Activated naive CD4-positive, alpha-beta T cell treated with anti-CD3 and anti-CD28 coated beads, Interleukin-2, amount 50 U/mL, for 24 hours (primary cell): ENCODE measurements around the gene MFSD1.

Experiments
- H3K27ac Mint-ChIP-seq: one replicate; pipeline ENCODE4 v1.8.0; 2021; ENCODE audit warnings: mild to moderate bottlenecking, mixed read lengths
- H3K27me3 Mint-ChIP-seq: one replicate; pipeline ENCODE4 v1.8.0; 2021; ENCODE audit warnings: mixed read lengths
- H3K36me3 Mint-ChIP-seq: one replicate; pipeline ENCODE4 v1.8.0; 2021; ENCODE audit warnings: mixed read lengths
- H3K4me1 Mint-ChIP-seq: one replicate; pipeline ENCODE4 v1.8.0; 2021; ENCODE audit warnings: mixed read lengths
- H3K4me3 Mint-ChIP-seq: one replicate; pipeline ENCODE4 v1.8.0; 2021; ENCODE audit warnings: mild to moderate bottlenecking, mixed read lengths
- H3K9me3 Mint-ChIP-seq: one replicate; pipeline ENCODE4 v1.8.0; 2021; ENCODE audit warnings: mixed read lengths

MFSD1 gene

DNA sequence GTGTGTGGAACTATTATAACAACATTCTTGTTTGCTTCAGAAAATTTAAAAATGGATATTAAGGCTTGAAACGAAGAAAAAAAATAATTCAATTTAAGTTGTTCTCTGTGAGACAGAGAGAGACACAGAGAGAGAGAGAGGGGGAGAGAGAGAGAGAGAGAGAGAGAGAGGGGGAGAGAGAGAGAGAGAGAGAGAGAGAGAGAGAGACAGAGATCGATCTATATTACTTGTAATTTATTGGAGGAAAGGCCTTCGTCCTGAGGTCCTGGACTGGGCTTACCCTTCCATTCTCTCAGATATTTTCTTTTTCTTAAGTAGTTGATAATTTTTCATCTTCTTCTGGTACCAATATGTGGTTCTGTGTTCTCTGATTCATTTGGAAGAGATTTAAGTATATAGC is 25.9 kb downstream of the MFSD1 start:
- Mint-ChIP-seq H3K4me1 (no peaks in the 10 kb centered on the region), H3K36me3 (peaks cover 29% of the 10 kb centered on the region), H3K4me3 (no peak overlapping the region), H3K27me3 (no peaks in the 10 kb centered on the region), H3K27ac (no peak overlapping the region), H3K9me3 (no peaks in the 10 kb centered on the region)

DNA sequence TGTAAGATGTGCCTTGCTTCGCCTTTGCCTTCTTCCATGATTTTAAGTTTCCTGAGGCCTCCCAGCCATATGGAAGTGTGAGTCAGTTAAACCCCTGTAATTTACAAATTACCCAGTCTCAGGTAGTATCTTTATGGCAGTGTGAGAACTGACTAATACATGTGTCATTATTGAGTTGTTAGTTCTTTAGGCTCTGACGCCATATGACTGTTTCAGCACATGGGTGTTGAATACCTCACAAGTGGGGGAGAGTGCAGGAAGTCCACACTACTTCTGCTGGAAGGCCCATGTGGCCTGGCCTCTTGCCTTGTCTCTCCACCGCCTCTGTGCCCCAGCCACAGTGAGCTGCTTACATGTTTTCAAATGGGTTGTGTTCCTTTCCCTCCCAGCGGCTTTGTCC is 28.5 kb downstream of the MFSD1 start:
- H3K27ac Mint-ChIP-seq, result no peak overlapping the region
- no peak overlapping the region for H3K4me3 Mint-ChIP-seq
- peaks cover 21% of the 10 kb centered on the region for H3K36me3 Mint-ChIP-seq
- H3K27me3 Mint-ChIP-seq, result no peaks in the 10 kb centered on the region
- H3K4me1 Mint-ChIP-seq, result no peaks in the 10 kb centered on the region
- H3K9me3 Mint-ChIP-seq, result no peaks in the 10 kb centered on the region

DNA sequence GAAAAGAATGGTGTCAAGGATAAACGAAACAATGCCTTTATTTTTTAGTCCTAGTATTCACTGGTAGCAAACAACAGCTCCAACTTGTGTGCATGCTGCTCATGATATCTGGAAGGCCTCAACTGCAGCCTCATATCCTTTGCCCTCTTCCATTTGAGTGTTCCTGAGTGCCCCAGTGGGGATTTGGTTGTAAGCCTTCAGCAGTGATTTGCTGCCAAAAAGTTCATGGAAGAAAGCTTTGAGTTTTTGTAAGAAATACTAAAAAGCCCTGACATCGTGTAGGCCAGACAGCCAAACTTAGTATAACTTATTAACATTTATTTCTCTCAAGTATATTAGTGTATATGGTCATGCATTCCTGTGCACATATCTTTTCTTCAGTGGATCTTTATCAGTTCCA is 30.0 kb downstream of the MFSD1 start:
- peaks cover 21% of the 10 kb centered on the region for H3K36me3 Mint-ChIP-seq
- H3K4me3 Mint-ChIP-seq, result no peak overlapping the region
- no peak overlapping the region for H3K27ac Mint-ChIP-seq
- H3K9me3 Mint-ChIP-seq, result no peaks in the 10 kb centered on the region
- no peaks in the 10 kb centered on the region for H3K27me3 Mint-ChIP-seq
- H3K4me1 Mint-ChIP-seq, result no peaks in the 10 kb centered on the region

DNA sequence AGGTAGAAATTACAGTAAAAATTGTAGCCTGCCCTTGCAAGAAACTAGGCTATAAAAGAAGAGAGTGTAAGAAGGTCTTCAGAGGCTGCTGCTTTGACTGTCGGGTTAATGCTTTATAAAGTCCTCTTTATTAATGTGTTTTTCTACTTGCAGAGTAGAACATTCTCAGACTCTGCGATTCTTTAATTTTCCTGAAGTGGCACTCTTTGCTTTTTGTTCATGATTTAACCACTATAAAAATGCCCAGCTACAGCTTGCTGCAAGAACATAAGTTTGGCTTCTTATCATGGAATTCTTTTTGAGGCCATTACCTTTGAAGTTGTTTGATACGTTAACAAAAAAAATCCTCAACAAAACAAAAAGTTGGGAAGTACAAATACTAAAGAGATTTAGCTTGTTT is 33.8 kb downstream of the MFSD1 start:
- H3K27me3 Mint-ChIP-seq, result no peaks in the 10 kb centered on the region
- no peaks in the 10 kb centered on the region for H3K4me1 Mint-ChIP-seq
- no peak overlapping the region for H3K27ac Mint-ChIP-seq

DNA sequence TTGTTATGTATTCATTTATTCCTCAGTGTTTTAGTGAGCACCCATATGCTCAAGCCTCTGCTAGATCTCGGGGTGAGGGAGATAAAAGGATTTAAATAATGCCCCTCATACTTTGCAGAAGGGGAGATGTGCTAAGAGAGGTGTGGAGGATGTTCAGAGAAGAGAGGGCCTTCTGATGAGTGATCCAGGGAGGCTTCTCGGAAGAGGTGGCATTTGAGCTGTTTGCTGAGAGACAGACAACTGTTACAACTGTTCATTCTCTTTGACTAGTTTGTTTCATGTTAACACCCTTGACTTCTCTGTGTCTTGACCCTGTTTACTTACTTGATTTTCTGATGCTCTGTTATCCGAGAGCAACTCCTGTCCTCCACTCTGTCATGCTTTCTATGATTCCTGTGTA is 34.5 kb downstream of the MFSD1 start:
- H3K36me3 Mint-ChIP-seq, result peaks cover 6% of the 10 kb centered on the region
- H3K4me1 Mint-ChIP-seq, result no peaks in the 10 kb centered on the region

More for the DNA sequence above, 33.8 kb downstream of the MFSD1 start:
- Mint-ChIP-seq H3K9me3 (no peaks in the 10 kb centered on the region), H3K36me3 (peaks cover 10% of the 10 kb centered on the region), H3K4me3 (no peak overlapping the region)

DNA sequence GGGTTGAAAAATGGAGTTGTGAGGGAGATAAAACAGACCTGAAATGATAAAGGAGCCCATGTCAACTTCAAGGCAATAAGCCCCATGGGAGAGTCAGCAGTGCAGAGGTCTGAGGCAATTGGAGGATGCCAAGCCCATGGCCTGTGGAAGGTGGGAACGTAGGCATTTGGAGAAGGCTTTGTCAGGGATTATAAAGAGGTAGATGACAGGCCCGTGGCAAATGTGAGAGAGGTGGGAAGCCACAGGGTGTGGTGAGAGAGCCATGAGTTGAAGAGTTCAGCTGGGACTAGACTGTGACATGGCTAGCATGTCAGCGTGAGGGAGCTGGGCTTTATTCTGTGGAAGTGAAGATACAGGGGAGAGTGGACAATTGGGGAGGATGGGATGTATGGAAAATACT is 35.4 kb downstream of the MFSD1 start:
- no peaks in the 10 kb centered on the region for H3K9me3 Mint-ChIP-seq
- H3K4me3 Mint-ChIP-seq, result no peak overlapping the region
- no peaks in the 10 kb centered on the region for H3K27me3 Mint-ChIP-seq
- H3K4me1 Mint-ChIP-seq, result no peaks in the 10 kb centered on the region
- peaks cover under 1% of the 10 kb centered on the region for H3K36me3 Mint-ChIP-seq
- H3K27ac Mint-ChIP-seq, result no peak overlapping the region

More for the DNA sequence above, 34.5 kb downstream of the MFSD1 start:
- Mint-ChIP-seq H3K27me3 (no peaks in the 10 kb centered on the region), H3K27ac (no peak overlapping the region), H3K9me3 (no peaks in the 10 kb centered on the region), H3K4me3 (no peak overlapping the region)

DNA sequence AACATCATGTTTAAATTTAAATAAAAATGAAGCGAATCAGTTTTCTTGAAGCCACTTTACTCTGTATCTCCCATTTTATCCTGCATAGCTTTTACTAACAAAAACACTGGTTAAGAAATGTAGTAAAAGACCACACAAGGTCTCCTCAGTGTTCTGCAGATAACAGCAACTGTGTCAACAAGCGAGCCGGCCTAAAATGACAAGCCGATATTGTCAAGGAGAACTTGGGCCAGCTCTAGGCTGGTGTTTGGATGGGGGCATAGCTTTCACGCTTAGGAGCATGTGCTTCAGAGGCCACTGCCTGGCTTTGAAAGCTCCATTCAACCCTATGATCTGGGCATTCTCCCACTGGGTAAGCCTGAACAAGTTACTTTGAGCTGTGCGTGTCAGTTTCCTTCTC is 38.1 kb downstream of the MFSD1 start:
- Mint-ChIP-seq H3K4me1 (no peaks in the 10 kb centered on the region), H3K27me3 (no peaks in the 10 kb centered on the region)

DNA sequence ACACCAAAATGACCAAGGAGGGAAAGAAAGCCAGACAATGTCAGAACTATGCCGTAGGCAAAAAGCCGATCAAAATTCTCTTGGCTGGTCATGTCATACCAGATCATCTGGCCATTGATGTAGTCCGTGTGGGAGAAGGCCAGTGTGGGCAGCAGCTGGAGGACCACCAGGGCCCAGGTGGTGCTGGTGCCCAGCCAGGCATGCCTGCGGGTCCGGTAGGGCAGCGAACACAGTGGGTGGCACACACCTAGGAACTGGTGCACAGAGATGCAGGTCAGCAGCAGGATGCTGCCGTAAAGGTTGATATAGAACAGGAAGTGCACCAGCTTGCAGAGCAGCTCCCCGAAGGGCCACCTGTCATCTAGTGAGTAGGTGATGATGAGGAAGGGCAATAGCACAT is 39.5 kb downstream of the MFSD1 start:
- H3K27me3 Mint-ChIP-seq, result no peaks in the 10 kb centered on the region
- no peaks in the 10 kb centered on the region for H3K9me3 Mint-ChIP-seq
- no peaks in the 10 kb centered on the region for H3K36me3 Mint-ChIP-seq
- no peak overlapping the region for H3K27ac Mint-ChIP-seq
- H3K4me3 Mint-ChIP-seq, result no peak overlapping the region
- no peaks in the 10 kb centered on the region for H3K4me1 Mint-ChIP-seq

More for the DNA sequence above, 38.1 kb downstream of the MFSD1 start:
- no peak overlapping the region for H3K27ac Mint-ChIP-seq
- no peak overlapping the region for H3K4me3 Mint-ChIP-seq
- H3K36me3 Mint-ChIP-seq, result no peaks in the 10 kb centered on the region
- no peaks in the 10 kb centered on the region for H3K9me3 Mint-ChIP-seq

DNA sequence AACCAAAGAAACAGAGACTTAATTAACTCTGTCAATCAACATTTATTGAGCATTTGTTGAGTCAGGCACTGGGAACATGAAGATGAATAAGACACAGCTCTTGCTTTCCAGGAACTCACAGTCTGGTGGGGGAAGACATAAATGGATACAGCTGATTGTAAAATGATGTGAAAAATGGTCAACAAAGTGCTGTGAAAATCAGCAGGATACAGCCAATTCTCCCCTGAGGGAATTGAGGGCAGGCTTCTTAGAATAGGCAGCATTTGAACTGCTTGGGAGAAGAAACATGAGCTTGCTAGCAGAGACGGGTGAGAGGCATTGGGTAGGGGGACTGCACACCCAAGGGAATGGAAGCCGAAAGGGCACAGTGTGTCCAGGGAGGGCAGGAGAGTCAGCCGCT is 41.1 kb downstream of the MFSD1 start:
- H3K27ac Mint-ChIP-seq, result no peak overlapping the region

DNA sequence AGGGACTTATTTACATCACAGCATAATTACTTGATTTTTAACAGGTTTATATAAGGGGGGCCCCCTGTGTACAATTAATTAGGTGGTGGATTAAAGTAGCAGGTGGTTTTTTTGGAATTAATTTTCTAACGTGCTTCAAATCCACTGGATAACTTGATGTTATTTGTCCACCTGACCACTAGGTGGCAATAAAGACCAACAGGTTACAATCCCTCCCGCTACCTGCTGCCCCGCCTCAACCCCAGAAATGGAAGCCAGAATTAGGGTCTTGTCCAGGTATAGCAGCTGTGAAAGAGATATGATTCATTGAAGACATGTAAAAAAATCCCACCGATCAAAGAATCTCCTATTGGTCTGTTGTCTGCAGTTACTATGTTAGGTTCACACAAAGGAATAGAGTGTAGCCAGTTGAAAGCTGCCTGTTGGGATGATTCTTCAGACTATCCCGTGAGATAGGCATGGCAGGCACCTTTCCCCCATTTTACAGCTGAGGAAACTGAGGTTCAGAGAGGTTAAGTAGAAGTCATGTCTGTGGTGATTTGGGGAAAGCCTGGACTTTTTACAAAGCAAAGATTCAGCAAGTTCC is 44.0 kb downstream of the MFSD1 start:
- Mint-ChIP-seq H3K36me3 (no peaks in the 10 kb centered on the region), H3K4me3 (no peak overlapping the region), H3K27ac (no peak overlapping the region), H3K27me3 (no peaks in the 10 kb centered on the region), H3K9me3 (no peaks in the 10 kb centered on the region), H3K4me1 (peaks cover 16% of the 10 kb centered on the region)

More for the DNA sequence above, 41.1 kb downstream of the MFSD1 start:
- H3K4me3 Mint-ChIP-seq, result no peak overlapping the region
- no peaks in the 10 kb centered on the region for H3K27me3 Mint-ChIP-seq
- no peaks in the 10 kb centered on the region for H3K9me3 Mint-ChIP-seq
- H3K36me3 Mint-ChIP-seq, result no peaks in the 10 kb centered on the region
- H3K4me1 Mint-ChIP-seq, result peaks cover 13% of the 10 kb centered on the region

DNA sequence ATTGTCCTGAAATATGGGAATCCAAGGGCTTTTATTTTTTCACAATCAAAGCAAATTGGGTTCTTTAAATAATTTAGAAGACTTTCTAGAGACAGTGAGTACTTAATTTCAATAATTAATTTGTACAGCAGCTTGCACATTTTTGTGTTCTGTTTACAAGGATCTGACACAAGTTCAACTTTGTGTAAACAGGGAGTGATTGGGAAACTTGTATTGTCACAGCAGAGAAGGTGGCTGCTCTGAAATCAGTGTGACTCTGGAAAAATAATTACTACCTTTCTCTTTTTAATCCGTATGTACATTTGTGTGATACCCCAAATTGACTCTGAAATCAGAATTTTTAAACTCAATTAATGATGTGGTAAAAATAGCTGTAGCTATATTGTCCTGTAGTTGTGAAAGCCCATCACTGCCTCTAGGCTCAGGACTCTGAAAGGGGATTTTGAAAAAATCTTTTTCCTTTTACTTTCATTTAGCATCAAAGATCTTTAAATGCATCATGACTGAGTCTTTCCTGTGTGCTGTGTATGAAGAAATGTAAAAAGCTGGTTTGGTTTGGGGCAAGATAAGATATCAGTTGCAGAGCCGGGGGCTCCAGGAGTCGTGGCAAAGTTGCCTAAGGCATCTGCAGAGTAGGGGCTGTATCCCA is 45.1 kb downstream of the MFSD1 start:
- no peaks in the 10 kb centered on the region for H3K9me3 Mint-ChIP-seq
- no peaks in the 10 kb centered on the region for H3K36me3 Mint-ChIP-seq
- no peaks in the 10 kb centered on the region for H3K27me3 Mint-ChIP-seq
- H3K4me1 Mint-ChIP-seq, result peaks cover 16% of the 10 kb centered on the region
- H3K4me3 Mint-ChIP-seq, result no peak overlapping the region
- no peak overlapping the region for H3K27ac Mint-ChIP-seq

DNA sequence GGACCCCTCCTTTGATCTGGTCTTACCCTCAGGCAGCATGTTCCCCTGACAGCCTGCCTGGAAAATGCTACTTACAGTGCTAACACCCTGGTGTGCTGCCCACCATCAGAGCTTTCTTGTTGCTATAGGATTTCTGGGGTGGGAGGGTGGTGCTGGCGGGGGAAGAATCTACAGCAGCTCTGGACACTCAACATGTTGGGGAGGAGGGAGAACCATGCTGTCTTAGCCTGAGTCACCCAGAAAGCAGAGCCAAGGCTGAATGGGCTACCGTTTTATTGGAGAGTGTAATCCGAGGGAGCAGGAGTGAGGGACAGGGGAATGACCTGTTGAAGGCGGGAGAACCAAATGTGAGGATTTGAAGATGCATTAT is 45.6 kb downstream of the MFSD1 start:
- H3K27ac Mint-ChIP-seq, result no peak overlapping the region

DNA sequence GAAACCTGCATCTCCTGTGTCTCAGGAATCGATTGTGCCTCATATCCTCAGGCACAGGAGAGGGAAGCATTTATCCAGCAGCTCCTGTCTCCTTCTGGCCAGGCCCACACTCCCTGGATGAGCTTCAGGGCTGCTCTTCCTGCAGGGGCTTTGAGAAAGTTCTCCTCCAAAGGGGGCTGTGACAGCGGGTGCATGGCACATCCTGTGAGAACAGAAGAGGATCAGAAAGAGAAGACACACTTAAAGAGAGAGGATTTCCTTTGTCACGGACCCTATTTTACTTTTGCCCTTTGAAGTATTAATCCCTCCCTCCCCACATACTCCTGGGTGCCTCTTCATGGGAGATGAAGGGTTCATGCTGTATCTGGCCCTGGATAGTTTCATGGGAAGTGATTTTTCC is 46.0 kb downstream of the MFSD1 start:
- Mint-ChIP-seq H3K4me1 (peaks cover 16% of the 10 kb centered on the region), H3K36me3 (no peaks in the 10 kb centered on the region), H3K9me3 (no peaks in the 10 kb centered on the region), H3K27ac (no peak overlapping the region), H3K4me3 (no peak overlapping the region), H3K27me3 (no peaks in the 10 kb centered on the region)

More for the DNA sequence above, 45.6 kb downstream of the MFSD1 start:
- Mint-ChIP-seq H3K9me3 (no peaks in the 10 kb centered on the region), H3K4me1 (peaks cover 16% of the 10 kb centered on the region), H3K4me3 (no peak overlapping the region), H3K27me3 (no peaks in the 10 kb centered on the region), H3K36me3 (no peaks in the 10 kb centered on the region)

DNA sequence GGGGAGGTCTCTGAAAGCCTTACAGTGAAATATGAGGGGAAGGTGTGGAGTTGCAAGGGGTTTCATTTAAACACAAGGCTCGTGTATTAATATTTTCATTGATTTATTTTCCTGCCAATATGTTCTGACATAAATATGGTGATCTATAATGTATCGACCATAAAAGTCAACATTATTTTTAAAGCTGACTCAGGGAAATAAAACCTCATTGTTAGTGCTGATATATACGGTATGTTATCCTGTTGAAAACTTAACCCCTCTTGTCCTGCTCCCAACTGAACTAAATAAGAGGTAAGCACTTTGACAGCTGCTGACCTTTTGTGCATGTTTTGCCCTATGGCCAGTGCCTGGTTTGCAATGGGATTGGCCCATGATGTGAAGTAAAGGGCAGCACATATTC is 47.9 kb downstream of the MFSD1 start:
- Mint-ChIP-seq H3K4me3 (no peak overlapping the region), H3K4me1 (peaks cover 16% of the 10 kb centered on the region), H3K27ac (no peak overlapping the region), H3K36me3 (no peaks in the 10 kb centered on the region), H3K27me3 (no peaks in the 10 kb centered on the region), H3K9me3 (no peaks in the 10 kb centered on the region)

DNA sequence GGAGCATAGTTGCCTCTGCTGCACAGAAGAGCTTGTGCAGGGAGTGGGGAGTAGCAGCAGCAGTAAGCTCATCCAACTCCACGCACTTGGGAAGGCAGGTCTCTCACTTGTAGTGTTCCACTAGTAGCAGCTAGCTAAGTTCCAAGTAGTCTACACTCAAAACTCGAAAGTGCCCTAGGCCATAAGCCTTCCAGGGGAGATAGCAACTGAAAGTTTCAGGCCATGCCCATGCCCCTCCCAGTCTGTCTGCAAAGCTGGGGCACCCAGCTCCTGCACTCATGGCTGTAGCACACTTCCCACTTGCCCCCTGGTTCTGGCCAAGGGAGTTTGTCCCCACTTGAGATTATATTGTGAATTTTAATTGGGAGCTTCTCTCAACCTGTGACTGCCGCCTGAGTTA is 57.5 kb downstream of the MFSD1 start:
- Mint-ChIP-seq H3K27me3 (no peaks in the 10 kb centered on the region), H3K4me3 (no peak overlapping the region), H3K27ac (no peak overlapping the region), H3K9me3 (no peaks in the 10 kb centered on the region), H3K4me1 (no peaks in the 10 kb centered on the region), H3K36me3 (peaks cover 19% of the 10 kb centered on the region)

DNA sequence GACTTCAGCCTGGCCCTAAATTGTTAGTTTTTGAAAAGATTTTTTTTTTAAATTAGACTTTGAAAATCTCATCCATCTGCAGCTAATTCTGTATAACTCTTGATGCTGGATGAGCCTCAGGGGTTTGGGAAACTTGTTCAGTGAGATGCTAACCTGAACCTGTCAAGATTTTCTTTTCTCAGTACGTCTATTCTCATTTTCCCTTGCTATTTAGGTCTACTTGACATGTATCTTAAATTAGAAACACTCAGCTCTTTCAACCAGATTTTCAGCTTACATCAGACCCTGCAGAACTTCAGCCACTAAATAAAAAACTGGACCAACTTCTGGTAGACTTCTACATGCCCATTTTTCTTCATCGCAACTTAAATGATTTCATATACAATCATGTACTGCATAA is 61.4 kb downstream of the MFSD1 start:
- Mint-ChIP-seq H3K27me3 (no peaks in the 10 kb centered on the region), H3K9me3 (no peaks in the 10 kb centered on the region), H3K36me3 (no peaks in the 10 kb centered on the region), H3K27ac (no peak overlapping the region), H3K4me1 (peaks cover 3% of the 10 kb centered on the region), H3K4me3 (no peak overlapping the region)

DNA sequence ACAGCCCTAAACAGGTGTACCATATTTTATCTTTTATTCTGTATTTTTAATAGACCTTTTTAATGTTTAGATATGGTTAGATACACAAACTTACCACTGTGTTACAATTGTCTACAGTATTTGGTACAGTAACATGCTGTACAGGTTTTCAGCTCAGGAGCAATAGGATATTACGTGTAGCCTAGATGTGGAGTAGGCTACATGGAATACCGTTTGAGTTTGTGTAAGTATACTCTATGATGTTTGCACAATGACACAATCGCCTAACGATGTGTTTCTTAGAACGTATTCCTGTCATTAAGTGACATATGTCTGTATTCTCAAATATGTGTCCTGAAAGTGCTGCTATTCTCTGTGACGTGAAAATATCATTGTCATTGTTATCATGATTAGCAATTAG is 62.6 kb downstream of the MFSD1 start:
- H3K27me3 Mint-ChIP-seq, result no peaks in the 10 kb centered on the region
- H3K36me3 Mint-ChIP-seq, result no peaks in the 10 kb centered on the region
- H3K9me3 Mint-ChIP-seq, result no peaks in the 10 kb centered on the region
- H3K4me3 Mint-ChIP-seq, result no peak overlapping the region
- H3K27ac Mint-ChIP-seq, result no peak overlapping the region
- H3K4me1 Mint-ChIP-seq, result peaks cover 3% of the 10 kb centered on the region
